ENCODE results near the gene PAX2. TPM values are rescaled to one million over a fixed set of nuclear protein-coding genes. Genes with fewer than 3 reads are reported as not detected.
A peak's percentile ranks its signal among the peaks of the same experiment; 100 is the strongest.

The PAX2 gene
- total RNA-seq, 4 donors from 2014 or later: not detected

- in situ Hi-C loops (cut with MboI; ENCODE audit: low pct_ligation_motif_present in 1 of 4, low pct_unique_long_range_greater_than_20kb in 1 of 4, low sequenced_read_pairs in 3 of 4) (loop anchor here in 2 of 4 donors (10.0 kb wide), 1 partner anchor 311 kb away; no protein-coding TSS in a partner anchor), intact Hi-C loops (cut with DNase I; ENCODE audit: low total_unique reads) (no loop called here)
- Histone ChIP-seq H3K27me3 (peaks cover 17% of the 10 kb centered on the region), H3K36me3 (no peaks in the 10 kb centered on the region), H3K4me1 (peaks cover 0 to 17% (median 6%) of the 10 kb centered on the region in 4 donors), H3K4me3 (no peak overlapping the region), H3K27ac (no peak overlapping the region), H3K9me3 (no peaks in the 10 kb centered on the region)
- no peak for TF ChIP-seq EP300 (IDR thresholded peaks at IDR 0.05; ENCODE audit: low read depth)
- TF ChIP-seq CTCF (IDR thresholded peaks at IDR 0.05): no peak
- no peak for TF ChIP-seq POLR2AphosphoS5 (IDR thresholded peaks at IDR 0.05)
- TF ChIP-seq POLR2A (IDR thresholded peaks at IDR 0.05): no peak
- 48% methylated on average over 2 to 5 of the region's 5 CpGs for whole genome bisulfite sequencing, 2 donors (ENCODE audit: low coverage in 1 of 2)
- no peak for DNase-seq
Measured at GRCh38 chr10:100875484-100876166, 130.2 kb downstream of the PAX2 start.

GRCh38 chr10:100876585-100877460 is 131.4 kb downstream of the PAX2 start:
- Histone ChIP-seq H3K9me3 (no peaks in the 10 kb centered on the region), H3K4me1 (peaks cover 0 to 17% (median 6%) of the 10 kb centered on the region in 4 donors), H3K4me3 (no peak overlapping the region), H3K27ac (no peak overlapping the region), H3K36me3 (no peaks in the 10 kb centered on the region), H3K27me3 (peaks cover 17% of the 10 kb centered on the region)
- DNase-seq: no peak
- 50 to 54% methylated on average over 13 to 24 of the region's 24 CpGs for WGBS, 2 donors (ENCODE audit: low coverage in 1 of 2)
- in situ Hi-C loops (cut with MboI; ENCODE audit: low pct_ligation_motif_present in 1 of 4, low pct_unique_long_range_greater_than_20kb in 1 of 4, low sequenced_read_pairs in 3 of 4): loop anchor here in 2 of 4 donors (10.0 kb wide), 1 partner anchor 312 kb away; no protein-coding TSS in a partner anchor
- TF ChIP-seq EP300 (IDR thresholded peaks at IDR 0.05; ENCODE audit: low read depth) (no peak), CTCF (IDR thresholded peaks at IDR 0.05) (no peak), POLR2A (IDR thresholded peaks at IDR 0.05) (no peak), POLR2AphosphoS5 (IDR thresholded peaks at IDR 0.05) (no peak)
- intact Hi-C loops (cut with DNase I; ENCODE audit: low total_unique reads): no loop called here

- no peaks in the 10 kb centered on the region for H3K36me3 ChIP-seq
- intact Hi-C loops (cut with DNase I; ENCODE audit: low total_unique reads) (no loop called here), in situ Hi-C loops (cut with MboI; ENCODE audit: low pct_ligation_motif_present in 1 of 4, low pct_unique_long_range_greater_than_20kb in 1 of 4, low sequenced_read_pairs in 3 of 4) (loop anchor here in 2 of 4 donors (10.0 kb wide), 1 partner anchor 313 kb away; no protein-coding TSS in a partner anchor)
- peaks cover 0 to 17% (median 6%) of the 10 kb centered on the region in 4 donors for H3K4me1 ChIP-seq
- H3K9me3 ChIP-seq: no peaks in the 10 kb centered on the region
- no peak for TF ChIP-seq CTCF (IDR thresholded peaks at IDR 0.05)
- TF ChIP-seq EP300 (IDR thresholded peaks at IDR 0.05; ENCODE audit: low read depth): no peak
- no peak for TF ChIP-seq POLR2AphosphoS5 (IDR thresholded peaks at IDR 0.05)
- TF ChIP-seq POLR2A (IDR thresholded peaks at IDR 0.05): no peak
- 85% methylated on average over 11 of the region's 11 CpGs; no CpG with 5 or more reads in 1 of the 2 donors for WGBS, 2 donors (ENCODE audit: low coverage in 1 of 2)
- H3K4me3 ChIP-seq: no peak overlapping the region
- DNase-seq: no peak
- peaks cover 17% of the 10 kb centered on the region for H3K27me3 ChIP-seq
- no peak overlapping the region for H3K27ac ChIP-seq
Measured at GRCh38 chr10:100877461-100877850, 132.1 kb downstream of the PAX2 start.

GRCh38 chr10:100878291-100878910 is 133.0 kb downstream of the PAX2 start:
- Histone ChIP-seq H3K4me1 (peaks cover 0 to 17% (median 6%) of the 10 kb centered on the region in 4 donors), H3K27ac (no peak overlapping the region), H3K9me3 (no peaks in the 10 kb centered on the region), H3K36me3 (no peaks in the 10 kb centered on the region), H3K4me3 (no peak overlapping the region), H3K27me3 (peaks cover 14% of the 10 kb centered on the region)
- TF ChIP-seq POLR2A (IDR thresholded peaks at IDR 0.05) (no peak), EP300 (IDR thresholded peaks at IDR 0.05; ENCODE audit: low read depth) (no peak), POLR2AphosphoS5 (IDR thresholded peaks at IDR 0.05) (no peak), CTCF (IDR thresholded peaks at IDR 0.05) (peak; percentile 52 to 74 (median 62))
- intact Hi-C loops (cut with DNase I; ENCODE audit: low total_unique reads) (no loop called here), in situ Hi-C loops (cut with MboI; ENCODE audit: low pct_ligation_motif_present in 1 of 4, low pct_unique_long_range_greater_than_20kb in 1 of 4, low sequenced_read_pairs in 3 of 4) (loop anchor here in 2 of 4 donors (10.0 kb wide), 1 partner anchor 314 kb away; no protein-coding TSS in a partner anchor)
- peak; percentile 65 for DNase-seq
- 8 to 9% methylated on average over 2 to 5 of the region's 5 CpGs for WGBS, 2 donors (ENCODE audit: low coverage in 1 of 2)
